HepG2 (cell line): Measurements from ENCODE around the gene ZC3H14. TPM values are rescaled to one million over a fixed set of nuclear protein-coding genes. Genes with fewer than 3 reads are reported as not detected.

ENCODE experiments used
- BCL6 ChIP-seq: IDR thresholded peaks from 2 replicates; pipeline ENCODE4 v1.6.1; 2016; ENCODE audit warnings: missing genetic modification reagents, missing compliant biosample characterization
- CEBPG ChIP-seq: IDR thresholded peaks from 2 replicates; pipeline ENCODE4 v1.6.1; 2016
- EP300 ChIP-seq, 3 experiments: sonication (generic) in 1 of 3; formaldehyde crosslinking in 1 of 3; IDR thresholded peaks; 2 replicates each; pipeline versions ENCODE4 v1.5.1 to v1.6.1; 2011 to 2020; ENCODE audit warnings: low read depth in 2 of 3, low read length in 2 of 3, borderline replicate concordance in 1 of 3, improper control_type of control experiment in 1 of 3, mild to moderate bottlenecking in 1 of 3, missing genetic modification reagents in 1 of 3, moderate library complexity in 1 of 3
- HOMEZ ChIP-seq: IDR thresholded peaks from 2 replicates; pipeline ENCODE4 v1.6.1; 2016; ENCODE audit warnings: low read depth
- RXRA ChIP-seq: sonication (generic); formaldehyde crosslinking; IDR thresholded peaks from 2 replicates; pipeline ENCODE4 v1.5.1; 2020; ENCODE audit warnings: missing genetic modification reagents
- SNAPC4 ChIP-seq: sonication (generic); formaldehyde crosslinking; IDR thresholded peaks from 2 replicates; pipeline ENCODE4 v1.4.0; 2020; ENCODE audit warnings: mild to moderate bottlenecking, missing genetic modification reagents
- ZNF790 ChIP-seq: sonication (generic); formaldehyde crosslinking; IDR thresholded peaks from 2 replicates; pipeline ENCODE4 v1.8.0; 2022; ENCODE audit warnings: missing genetic modification reagents, mild to moderate bottlenecking, borderline replicate concordance
- ZNF878 ChIP-seq: sonication (generic); formaldehyde crosslinking; IDR thresholded peaks from 2 replicates; pipeline ENCODE4 v1.8.1; 2023; ENCODE audit warnings: mild to moderate bottlenecking, missing genetic modification reagents, moderate library complexity
- polyA plus RNA-seq, 8 experiments: library from polyadenylated mRNA; depleted of rRNA in 3 of 8; stranded (reverse) in 7 of 8; unstranded in 1 of 8; fragments of >200 nt; fragmentation: Illumina TruSeq in 4 of 8; extraction: Trizol in 4 of 8; gene quantifications; 2 replicates each; pipeline versions ENCODE4 v1.2.1 to v1.2.3, GENCODE V29; 2011 to 2016; ENCODE audit warnings: low read depth in 4 of 8, missing spikeins in 1 of 8, mixed read lengths in 1 of 8; ENCODE audit not compliant: insufficient read depth in 1 of 8
- total RNA-seq, 5 experiments: library from RNA; depleted of rRNA; stranded (reverse); fragments of >200 nt; fragmentation: Illumina TruSeq; extraction: Trizol; gene quantifications; 2 replicates each; pipeline ENCODE4 v1.2.3, GENCODE V29; 2016; ENCODE audit warnings: low read depth in 1 of 5
- TF ChIP-seq, protein P1 (sequence below): sonication (generic); formaldehyde crosslinking; IDR thresholded peaks from 2 replicates; pipeline ENCODE4 v1.8.0; 2022; ENCODE audit warnings: mild to moderate bottlenecking, missing genetic modification reagents, borderline replicate concordance

Gene ZC3H14
- total and polyA plus RNA-seq, 2 of the 13 experiments (the other 11 are each of a cell fraction or from before 2014, with no cell fraction given): 65.1 to 67.5 TPM

GRCh38 chr14:88535149-88535548, 27.7 kb upstream of the ZC3H14 start (continued):
- TF ChIP-seq, protein P1, sequence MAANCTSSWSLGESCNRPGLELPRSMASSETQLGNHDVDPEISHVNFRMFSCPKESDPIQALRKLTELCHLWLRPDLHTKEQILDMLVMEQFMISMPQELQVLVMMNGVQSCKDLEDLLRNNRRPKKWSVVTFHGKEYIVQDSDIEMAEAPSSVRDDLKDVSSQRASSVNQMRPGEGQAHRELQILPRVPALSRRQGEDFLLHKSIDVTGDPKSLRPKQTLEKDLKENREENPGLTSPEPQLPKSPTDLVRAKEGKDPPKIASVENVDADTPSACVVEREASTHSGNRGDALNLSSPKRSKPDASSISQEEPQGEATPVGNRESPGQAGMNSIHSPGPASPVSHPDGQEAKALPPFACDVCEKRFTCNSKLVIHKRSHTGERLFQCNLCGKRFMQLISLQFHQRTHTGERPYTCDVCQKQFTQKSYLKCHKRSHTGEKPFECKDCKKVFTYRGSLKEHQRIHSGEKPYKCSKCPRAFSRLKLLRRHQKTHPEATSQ (CRISPR knock-in tag): 0 out of 2 replicates have a peak, but pooled peaks have one; percentile 59
- TF ChIP-seq SNAPC4 (CRISPR knock-in tag) (no peak), RXRA (CRISPR knock-in tag) (peak; percentile 22; the same call in 1 of the 2 replicates), BCL6 (CRISPR knock-in tag) (peak; percentile 36; the same call in 1 of the 2 replicates), ZNF878 (CRISPR knock-in tag) (no peak), EP300 (IDR thresholded peaks at IDR 0.05; ENCODE audit: low read depth in 2 of 2, low read length in 2 of 2) (peak in 1 of 2 experiments; percentile 37; a peak in 1 of 4 replicates), EP300 (CRISPR knock-in tag; IDR thresholded peaks at IDR 0.05; ENCODE audit: borderline replicate concordance) (no peak), CEBPG (CRISPR knock-in tag) (peak; percentile 30; the same call in 1 of the 2 replicates), HOMEZ (CRISPR knock-in tag) (0 out of 2 replicates have a peak, but pooled peaks have one; percentile 27), ZNF790 (CRISPR knock-in tag) (no peak)
